ENCODE results near the gene DIAPH3.
"Not testable (repeated sequence)": the region's sequence is repeated elsewhere in the genome, so short reads cannot be mapped to it uniquely, and the experiment has no call there.

The DIAPH3 gene

DNA sequence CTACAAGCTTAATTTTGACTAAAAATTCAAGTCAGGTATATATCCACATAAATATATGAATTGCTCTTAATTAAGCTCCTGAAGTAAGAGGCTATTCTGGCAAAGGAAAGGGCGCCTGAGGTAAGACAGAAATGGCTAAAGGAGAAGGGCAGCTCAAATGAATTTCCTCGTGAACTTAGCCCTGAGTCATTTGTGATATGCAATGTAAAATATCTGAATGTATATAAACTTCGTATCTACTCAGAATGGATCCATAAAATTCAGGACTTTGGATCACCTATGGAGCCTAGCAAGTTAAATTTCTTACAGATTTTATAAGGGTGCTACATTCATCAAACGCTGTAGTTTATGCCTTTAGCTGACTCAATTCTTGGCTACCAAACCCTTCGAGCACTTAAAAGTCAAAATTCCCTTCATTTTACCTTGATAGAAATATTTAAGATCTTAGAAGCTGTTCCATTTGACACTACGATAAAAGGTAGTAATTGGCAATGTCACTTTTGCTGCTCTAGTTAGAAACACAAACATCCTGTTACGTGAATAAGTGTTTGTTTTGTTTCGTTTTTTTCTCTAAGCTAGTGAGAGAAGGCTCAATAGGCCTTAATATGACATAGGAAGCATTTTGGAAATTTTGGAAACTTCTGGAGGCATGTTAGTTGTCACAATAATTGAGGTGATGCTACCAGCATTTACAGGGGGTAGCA is 69.2 kb downstream of the DIAPH3 start:
- no peak for DNase-seq

DNA sequence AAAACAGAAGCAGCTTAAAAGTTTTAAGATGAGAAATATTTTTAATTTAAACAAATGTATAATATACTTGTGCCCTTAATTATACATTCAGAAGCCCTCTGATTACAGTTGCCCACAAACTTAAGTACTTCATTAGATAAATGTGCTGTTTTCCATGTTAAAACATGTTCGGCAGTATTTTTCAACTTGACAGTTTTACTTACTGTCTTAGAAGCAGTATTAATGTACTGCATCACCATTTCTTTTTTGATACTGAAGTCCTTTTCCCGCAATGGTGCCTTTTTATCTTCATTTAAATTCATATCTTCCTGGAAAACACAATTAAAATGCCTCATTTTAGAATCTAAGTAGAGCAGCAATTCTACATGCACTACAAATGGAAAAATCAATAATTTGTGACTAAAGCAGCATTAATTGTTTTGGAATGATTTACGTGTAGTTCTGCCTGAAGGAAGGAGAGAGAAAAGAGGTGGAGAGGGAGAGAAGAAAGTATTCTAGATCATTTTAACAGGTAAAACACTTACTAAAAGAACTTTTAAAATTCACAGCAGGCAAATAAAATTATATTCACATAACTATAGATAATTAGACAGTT is 70.2 kb downstream of the DIAPH3 start:
- no peak for DNase-seq

DNA sequence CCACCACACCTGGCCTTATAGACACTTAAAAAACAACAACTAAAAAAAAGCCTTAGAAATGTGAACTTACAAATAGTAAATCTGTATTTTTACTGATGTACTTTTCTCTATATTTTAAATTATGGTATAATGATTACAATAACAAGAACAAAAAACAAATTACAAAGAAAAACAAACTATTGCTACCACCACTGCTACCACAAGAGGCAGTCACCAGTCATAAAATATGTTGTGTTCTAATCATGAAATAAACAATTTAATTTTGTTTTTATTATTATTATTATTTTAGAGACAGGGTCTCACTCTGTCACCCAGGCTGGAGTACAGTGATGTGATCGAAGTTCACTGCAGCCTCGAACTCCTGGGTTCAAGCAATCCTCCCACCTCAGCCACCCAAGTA is 72.2 kb downstream of the DIAPH3 start:
- no peak for DNase-seq

DNA sequence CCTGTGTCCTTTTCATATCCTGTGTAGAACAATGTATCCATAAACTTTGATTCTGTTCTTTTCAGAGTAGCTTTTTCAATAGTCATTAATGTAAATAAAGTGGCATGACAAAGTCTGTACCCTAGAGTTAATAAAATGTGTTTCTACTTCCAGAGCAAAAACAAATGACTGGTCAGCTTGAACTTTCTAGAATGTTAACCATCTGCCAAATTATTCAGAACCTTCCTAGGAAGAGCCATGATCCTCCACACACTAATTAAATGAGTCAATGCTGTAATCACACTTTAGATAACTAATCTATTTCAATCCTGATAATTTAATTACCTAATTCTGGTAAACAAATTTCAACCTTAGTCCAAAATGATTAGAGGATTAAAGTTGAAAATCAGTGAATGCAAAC is 73.2 kb downstream of the DIAPH3 start:
- no peak for DNase-seq

GRCh38 chr13:60083780-60084179 is 79.9 kb downstream of the DIAPH3 start:
- not testable (repeated sequence) for DNase-seq

- no peak for DNase-seq
These were observed 82.9 kb downstream of the DIAPH3 start for GRCh38 chr13:60080850-60081249.

- no peak for DNase-seq
These were observed 85.5 kb downstream of the DIAPH3 start for GRCh38 chr13:60078226-60078625.

DNA sequence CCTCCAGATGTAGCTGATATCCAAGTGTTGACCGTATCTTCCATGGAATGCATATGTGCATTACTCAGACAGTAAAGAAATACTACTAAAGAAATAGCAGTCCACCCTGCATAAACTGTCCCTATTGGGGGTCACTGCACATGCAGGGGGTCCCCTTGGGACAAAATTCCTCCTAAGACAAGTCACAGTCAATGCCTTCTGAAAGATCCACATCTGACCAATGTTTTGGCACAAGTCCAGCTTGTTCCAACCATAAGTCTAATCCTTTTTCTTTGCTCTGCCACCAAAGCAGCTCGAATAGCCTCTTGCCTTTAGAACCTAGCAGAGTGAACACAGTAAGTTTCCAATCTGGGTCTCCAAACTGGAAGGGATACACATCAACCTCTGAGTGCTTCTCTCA is 87.9 kb downstream of the DIAPH3 start:
- no peak for DNase-seq

- DNase-seq, result no peak
These were observed 89.3 kb downstream of the DIAPH3 start for GRCh38 chr13:60074397-60074796.

DNA sequence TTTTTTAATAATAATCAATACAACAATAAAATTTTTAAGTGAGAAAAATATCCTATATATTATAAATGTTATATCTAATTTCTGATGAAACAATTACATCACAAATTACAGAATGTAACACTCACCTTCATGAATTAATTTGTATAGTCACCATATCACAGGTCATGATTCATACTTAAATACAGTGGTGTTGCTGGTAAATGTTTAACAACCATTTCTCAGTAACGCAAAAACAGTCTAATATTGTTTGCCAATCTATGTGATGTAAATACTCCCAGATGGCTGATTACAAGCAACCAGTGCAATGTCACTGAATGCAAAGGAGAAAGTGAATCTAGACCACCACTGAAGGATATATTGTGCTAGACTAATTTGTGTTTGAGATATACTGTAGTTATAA is 97.5 kb downstream of the DIAPH3 start:
- no peak for DNase-seq

DNA sequence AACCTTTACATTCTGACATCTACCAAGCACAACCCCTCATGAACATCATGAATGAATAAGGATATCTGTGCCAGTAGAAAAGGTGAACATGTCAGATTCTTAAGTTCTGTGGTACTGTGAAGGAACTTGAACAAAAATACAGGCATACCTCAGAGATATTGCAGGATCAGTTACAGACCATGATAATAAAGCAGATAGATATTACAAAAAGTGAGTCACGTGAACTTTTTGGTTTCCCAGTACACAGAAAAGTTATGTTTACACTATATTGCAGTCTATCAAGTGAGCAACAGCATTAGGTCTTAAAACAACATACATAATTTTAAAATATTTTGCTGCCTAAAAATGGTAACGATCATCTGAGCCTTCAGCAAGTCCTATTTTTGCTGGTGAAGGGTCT is 101.2 kb downstream of the DIAPH3 start:
- DNase-seq, result no peak

GRCh38 chr13:60061737-60062136 is 102.0 kb downstream of the DIAPH3 start:
- no peak for DNase-seq

DNA sequence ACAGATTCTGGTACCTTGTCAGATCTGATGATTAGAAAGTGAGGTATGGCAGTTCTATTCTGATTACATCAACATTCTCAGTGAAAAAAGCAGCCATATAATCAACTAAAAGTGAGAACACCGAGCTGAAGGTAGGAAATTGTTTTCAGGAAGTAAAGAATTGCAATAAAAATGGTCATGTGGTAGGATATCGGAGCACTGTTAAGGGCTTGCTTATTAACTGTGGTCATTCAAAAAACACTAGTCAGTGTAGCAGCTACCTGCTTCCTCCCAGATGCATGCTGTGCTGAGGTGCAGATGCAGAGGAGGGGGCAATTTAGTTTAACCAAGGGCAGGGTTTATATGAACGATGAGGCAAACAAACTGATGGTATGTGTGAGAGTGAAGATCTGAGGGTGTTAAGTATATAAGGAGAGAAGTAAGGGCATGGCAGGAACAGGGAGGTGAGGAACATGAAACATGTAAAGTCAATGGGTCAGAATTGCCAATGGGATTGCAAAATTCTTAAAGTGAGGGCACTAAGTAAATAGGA is 111.9 kb downstream of the DIAPH3 start:
- no peak for DNase-seq

DNA sequence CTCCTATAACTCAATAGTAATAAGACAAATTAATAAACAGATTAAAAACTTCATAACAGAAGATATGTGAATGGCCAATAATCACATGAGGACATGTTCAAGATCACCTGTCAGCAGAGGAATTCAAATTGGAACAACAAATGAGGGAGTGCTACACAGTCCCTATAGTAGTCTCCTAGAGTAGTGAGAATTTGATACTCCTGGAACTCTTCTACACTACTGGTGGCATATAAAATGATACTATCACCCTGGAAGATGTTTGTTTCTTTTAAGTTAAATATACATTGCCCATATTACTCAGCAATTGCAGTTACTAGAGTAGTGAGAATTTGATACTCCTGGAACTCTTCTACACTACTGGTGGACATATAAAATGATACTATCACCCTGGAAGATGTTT is 115.4 kb downstream of the DIAPH3 start:
- not testable (repeated sequence) for DNase-seq

DNA sequence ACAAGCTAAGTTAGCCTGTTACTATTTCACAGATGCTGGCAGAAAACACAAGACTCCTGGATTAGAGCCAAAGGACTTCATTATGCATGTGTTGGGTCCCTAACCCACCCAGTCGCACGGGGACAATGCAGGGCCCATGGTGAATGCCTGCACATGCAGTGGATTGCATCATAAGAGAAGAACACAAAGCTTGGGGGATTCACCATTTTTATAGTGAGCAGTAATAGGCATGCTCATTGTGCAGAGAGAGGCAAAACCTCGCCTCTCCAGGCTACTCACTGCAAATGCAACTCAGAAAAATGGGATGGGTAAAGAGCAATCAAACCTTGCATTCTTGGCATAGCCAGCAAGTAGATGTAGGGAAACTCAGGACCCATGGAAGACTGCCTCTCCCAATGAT is 115.8 kb downstream of the DIAPH3 start:
- DNase-seq, result no peak

DNA sequence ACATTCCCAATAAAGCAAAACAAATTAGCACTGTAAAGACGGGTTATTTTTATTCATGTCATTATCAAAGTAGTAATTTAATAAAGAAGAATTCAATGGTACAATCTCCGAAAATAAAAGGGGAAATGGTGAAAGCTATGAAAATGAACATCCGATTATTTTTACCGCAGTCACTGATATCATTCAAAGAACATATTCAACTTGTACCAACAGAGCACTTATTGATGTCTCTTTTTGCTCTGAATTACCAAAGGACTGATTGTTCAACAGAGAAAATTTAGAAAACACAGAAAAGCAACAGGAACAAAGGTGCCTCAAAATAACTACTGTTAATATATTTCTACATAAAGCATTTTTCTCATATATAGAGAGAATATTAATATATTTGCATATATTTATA is 119.4 kb downstream of the DIAPH3 start:
- no peak for DNase-seq

- DNase-seq, result no peak
These were observed 120.5 kb downstream of the DIAPH3 start for GRCh38 chr13:60043262-60043661.

GRCh38 chr13:60040668-60041067 is 123.1 kb downstream of the DIAPH3 start:
- not testable (repeated sequence) for DNase-seq

DNA sequence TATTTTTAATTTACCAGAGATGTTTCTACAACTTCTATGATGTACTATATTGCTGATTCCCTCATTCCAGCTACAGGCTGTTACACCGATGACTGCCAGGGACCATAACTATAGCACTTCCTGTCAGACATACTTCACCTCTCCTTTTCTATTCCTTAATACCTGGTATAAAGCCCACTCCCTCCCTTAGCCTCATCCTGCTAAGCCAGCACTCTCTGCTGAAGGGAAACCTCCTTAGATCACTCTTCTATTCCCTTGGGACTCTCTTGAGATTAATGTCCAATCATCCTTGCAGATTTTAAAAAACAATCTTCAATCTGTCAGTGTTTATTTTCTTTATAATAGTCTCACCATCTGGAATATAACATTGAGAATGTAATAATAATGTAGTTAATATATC is 127.9 kb downstream of the DIAPH3 start:
- no peak for DNase-seq

DNA sequence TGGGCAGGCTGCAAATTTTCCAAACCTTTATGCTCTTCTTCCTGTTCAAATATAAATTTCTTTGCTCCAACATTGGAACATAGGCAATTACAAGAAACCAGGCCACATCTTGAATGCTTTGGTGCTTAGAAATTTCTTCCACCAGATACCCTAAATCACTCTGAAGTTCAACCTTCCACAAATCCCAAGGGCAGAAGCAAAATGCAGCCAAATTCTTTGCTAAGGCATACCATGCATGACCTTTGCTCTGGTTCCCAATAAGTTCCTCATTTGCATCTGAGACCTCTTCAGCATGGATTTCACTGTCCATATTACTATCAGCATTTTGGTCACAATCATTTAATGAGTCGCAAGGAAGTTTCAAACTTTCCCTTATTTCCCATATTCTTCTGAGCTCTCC is 130.9 kb downstream of the DIAPH3 start:
- no peak for DNase-seq

GRCh38 chr13:60028021-60028420 is 135.7 kb downstream of the DIAPH3 start:
- DNase-seq, result no peak

- DNase-seq, result no peak
These were observed 137.4 kb downstream of the DIAPH3 start for GRCh38 chr13:60026286-60026685.

DNA sequence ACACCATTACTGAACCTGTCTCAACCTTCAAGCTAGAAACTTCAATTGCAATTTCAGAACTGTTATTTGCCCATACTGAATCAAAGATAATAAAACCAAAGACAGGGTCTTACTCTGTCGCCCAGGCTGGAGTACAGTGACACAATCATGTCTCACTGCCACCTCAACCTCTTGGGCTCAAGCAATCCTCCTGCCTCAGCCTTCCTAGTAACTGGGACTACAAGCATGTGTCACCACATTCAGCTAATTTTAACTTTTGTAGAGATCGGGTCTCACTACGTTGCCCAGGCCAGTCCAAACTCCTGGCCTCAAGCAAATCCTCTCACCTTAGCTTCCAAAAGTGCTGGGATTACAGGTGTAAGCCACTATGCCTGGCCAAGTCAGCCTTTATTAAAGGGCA is 143.4 kb downstream of the DIAPH3 start:
- DNase-seq, result no peak

GRCh38 chr13:60019119-60019993 is 144.4 kb downstream of the DIAPH3 start:
- no peak for DNase-seq
